GM12875 (cell line): ENCODE results near the gene ZNF273.
"Not testable (repeated sequence)": the region's sequence is repeated elsewhere in the genome, so short reads cannot be mapped to it uniquely, and the experiment has no call there.

Experiments used
- H3K4me3 ChIP-seq: one replicate; pipeline ENCODE4 v1.5.1; 2011; ENCODE audit warnings: low read depth, low read length, control low read depth
- CTCF ChIP-seq: IDR thresholded peaks from 2 replicates; pipeline ENCODE4 v1.5.1; 2011; ENCODE audit warnings: low read depth, mild to moderate bottlenecking, control low read depth, inconsistent platforms, low read length, moderate library complexity, borderline replicate concordance; ENCODE audit not compliant: insufficient read depth

Gene ZNF273

GRCh38 chr7:64907641-64908326, 4.7 kb downstream of the ZNF273 start:
- H3K4me3 ChIP-seq: no peak overlapping the region
- no peak for TF ChIP-seq CTCF

DNA sequence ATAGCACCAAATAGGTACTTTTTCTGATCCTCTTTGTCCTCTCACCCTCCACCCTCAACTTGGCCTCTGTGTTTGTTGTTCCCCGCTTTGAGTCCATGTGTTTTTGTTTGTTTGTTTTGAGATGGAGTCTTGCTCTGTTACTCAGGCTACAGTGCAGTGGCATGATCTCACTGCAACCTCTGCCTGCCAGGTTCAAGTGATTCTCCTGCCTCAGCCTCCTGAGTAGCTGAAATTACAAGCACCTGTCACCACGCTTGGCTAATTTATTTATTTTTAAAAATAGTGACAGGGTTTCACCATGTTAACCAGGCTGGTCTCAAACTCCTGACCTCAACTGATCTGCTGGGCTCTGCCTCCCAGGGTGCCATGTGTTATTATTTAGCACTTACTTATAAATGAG, 5.3 kb downstream of the ZNF273 start:
- H3K4me3 ChIP-seq: no peak overlapping the region
- TF ChIP-seq CTCF: no peak

DNA sequence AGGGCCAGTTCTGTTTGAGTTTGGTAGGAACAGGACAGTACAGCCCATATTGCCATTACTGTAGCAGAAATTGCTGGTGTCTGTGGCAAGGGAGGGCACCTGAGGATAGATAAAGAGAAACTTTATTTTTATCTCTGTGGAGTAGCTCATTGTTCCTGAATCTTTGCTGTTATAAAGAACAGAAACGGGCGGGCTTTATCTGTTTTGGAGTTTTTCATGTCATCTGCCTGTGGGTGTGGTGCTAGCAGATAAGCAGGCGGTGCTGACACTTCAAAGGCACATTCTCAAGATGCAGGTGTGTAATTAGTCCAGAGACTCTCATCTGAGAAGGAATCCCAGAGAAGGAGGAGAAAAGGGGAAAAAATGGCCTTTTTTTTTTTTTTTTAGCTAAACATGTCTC, 11.5 kb downstream of the ZNF273 start:
- no peak overlapping the region for H3K4me3 ChIP-seq
- no peak for TF ChIP-seq CTCF

DNA sequence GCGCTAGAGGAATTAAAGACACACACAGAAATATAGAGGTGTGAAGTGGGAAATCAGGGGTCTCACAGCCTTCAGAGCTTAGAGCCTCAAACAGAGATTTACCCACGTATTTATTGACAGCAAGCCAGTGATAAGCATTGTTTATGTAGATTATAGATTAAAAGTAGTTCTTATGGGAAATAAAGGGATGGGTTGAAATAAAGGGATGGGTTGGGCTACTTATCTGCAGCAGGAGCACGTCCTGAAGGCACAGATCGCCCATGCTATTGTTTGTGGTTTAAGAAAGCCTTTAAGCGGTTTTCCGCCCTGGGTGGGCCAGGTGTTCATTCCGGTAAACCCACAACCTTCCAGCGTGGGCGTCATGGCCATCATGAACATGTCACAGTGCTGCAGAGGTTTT, 12.2 kb downstream of the ZNF273 start:
- H3K4me3 ChIP-seq: not testable (repeated sequence)

DNA sequence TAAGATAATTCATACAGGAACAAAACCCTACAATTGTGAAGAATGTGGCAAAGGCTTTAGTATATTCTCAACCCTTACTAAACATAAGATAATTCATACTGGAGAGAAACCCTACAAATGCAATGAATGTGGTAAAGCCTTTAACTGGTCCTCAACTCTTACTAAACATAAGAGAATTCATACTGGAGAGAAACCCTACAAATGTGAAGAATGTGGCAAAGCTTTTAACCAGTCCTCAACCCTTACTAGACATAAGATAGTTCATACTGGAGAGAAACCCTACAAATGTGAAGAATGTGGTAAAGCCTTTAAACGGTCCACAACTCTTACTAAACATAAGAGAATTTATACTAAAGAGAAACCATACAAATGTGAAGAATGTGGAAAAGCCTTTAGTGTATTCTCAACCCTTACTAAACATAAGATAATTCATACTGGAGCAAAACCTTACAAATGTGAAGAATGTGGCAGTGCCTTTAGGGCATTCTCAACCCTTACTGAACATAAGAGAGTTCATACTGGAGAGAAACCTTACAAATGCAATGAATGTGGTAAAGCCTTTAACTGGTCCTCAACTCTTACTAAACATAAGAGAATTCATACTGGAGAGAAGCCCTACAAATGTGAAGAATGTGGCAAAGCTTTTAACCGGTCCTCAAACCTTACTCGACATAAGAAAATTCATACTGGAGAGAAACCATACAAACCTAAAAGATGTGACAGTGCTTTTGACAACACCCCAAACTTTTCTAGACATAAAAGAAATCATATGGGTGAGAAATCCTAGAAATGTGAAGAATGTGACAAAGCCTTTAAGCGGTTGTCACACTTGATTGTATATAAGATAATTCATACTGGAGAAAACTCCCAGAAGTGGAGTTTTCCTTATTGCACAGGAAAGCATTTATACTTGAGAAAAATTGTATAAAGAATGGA, 25.4 kb downstream of the ZNF273 start:
- H3K4me3 ChIP-seq: not testable (repeated sequence)

DNA sequence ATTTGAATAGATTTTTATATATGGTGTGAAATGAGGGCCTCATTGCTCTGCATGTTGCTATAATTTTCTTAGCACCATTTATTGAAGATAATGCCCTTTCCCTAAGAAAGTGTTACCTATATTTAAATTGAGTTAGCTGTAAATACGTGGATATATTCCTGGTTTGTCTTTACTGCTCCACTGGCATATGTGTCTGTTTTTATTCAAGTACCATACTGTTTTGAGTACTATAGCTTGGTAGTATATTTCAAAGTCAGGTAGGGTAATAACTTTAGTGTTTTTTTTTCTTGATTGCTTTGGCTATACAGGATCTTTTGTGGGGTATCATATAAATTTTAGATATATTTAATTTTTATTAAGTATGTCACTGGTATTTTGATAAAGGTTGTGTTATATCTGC, 31.4 kb downstream of the ZNF273 start:
- H3K4me3 ChIP-seq: no peak overlapping the region
- TF ChIP-seq CTCF: no peak

GRCh38 chr7:64938540-64938939, 35.5 kb downstream of the ZNF273 start:
- no peak for TF ChIP-seq CTCF
- no peak overlapping the region for H3K4me3 ChIP-seq

DNA sequence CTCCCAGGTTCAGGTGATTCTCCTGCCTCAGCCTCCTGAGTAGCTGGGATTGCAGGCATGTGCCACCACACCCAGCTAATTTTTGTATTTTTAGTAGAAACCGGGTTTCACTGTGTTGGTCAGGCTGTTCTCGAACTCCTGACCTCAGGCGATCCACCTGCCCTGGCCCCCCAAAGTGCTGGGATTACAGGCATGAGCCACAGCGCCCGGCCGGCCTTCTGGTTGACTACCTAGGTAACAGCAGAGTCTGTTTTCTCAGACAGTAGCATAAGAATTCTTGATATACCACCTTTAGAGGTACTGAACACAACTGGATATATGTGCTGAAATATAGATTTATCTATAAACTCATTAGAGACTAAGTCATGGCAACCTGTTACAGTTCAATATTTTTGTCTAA, 36.9 kb downstream of the ZNF273 start:
- H3K4me3 ChIP-seq: not testable (repeated sequence)

- H3K4me3 ChIP-seq: not testable (repeated sequence)
These were observed 41.8 kb downstream of the ZNF273 start for GRCh38 chr7:64944667-64945502.
